Endothelial cell of umbilical vein (primary cell): Measurements from ENCODE around the gene NEMP1. TPM values are rescaled to one million over a fixed set of nuclear protein-coding genes. Genes with fewer than 3 reads are reported as not detected.

Source experiments
- BruUV-seq: library from RNA; stranded (reverse); fragments of 400-500 nt; replicated peaks from 2 replicates; lab custom pipeline; 2021; lab: Mats Ljungman, UMichigan
- CTCF ChIA-PET: fragments of 300-600, 350-600 bp; sonication (Branson Sonifier 250); formaldehyde crosslinking; loops from one replicate; lab custom pipeline; 2021; ENCODE audit warnings: antibody characterized with exemption, inconsistent platforms; lab: Charles Lee
- POLR2A ChIA-PET: fragments of 300-600, 350-600 bp; sonication (Branson Sonifier 250); formaldehyde crosslinking; loops from one replicate; lab custom pipeline; 2021; ENCODE audit warnings: antibody characterized with exemption, inconsistent platforms; lab: Charles Lee
- DNase-seq: peaks from one replicate; pipeline ENCODE4 v3.0.0-alpha.2; 2011; ENCODE audit warnings: low read depth, low spot score
- FAIRE-seq: peaks from 2 replicates; lab custom pipeline; 2011; peaks lifted over from hg19 to GRCh38; lab: Jason Lieb, UNC
- H2AFZ ChIP-seq: 2 replicates; pipeline ENCODE4 v1.6.0; 2012; ENCODE audit warnings: low read depth, low read length, control low read depth, inconsistent platforms
- H3K27ac ChIP-seq: 2 replicates; pipeline ENCODE4 v1.5.1; 2011; ENCODE audit warnings: low read depth, mild to moderate bottlenecking, control low read depth, low read length, moderate library complexity; ENCODE audit not compliant: insufficient read depth
- H3K27me3 ChIP-seq, 2 experiments: 2 replicates each; pipeline versions ENCODE4 v1.6.0 to v1.6.1; 2011; ENCODE audit warnings: low read length in 2 of 2, mixed read lengths in 1 of 2; ENCODE audit not compliant: control insufficient read depth in 2 of 2, insufficient read depth in 2 of 2
- H3K36me3 ChIP-seq, 2 experiments: 2 replicates in 1 of 2; 3 replicates in 1 of 2; pipeline ENCODE4 v1.5.1; 2011; ENCODE audit warnings: low read length in 2 of 2, mild to moderate bottlenecking in 1 of 2, moderate library complexity in 1 of 2; ENCODE audit not compliant: control insufficient read depth in 2 of 2, insufficient read depth in 2 of 2; ENCODE audit errors: extremely low read depth in 1 of 2
- H3K4me1 ChIP-seq: 3 replicates; pipeline ENCODE4 v1.5.1; 2011; ENCODE audit warnings: mild to moderate bottlenecking, low read length; ENCODE audit not compliant: control insufficient read depth, insufficient read depth; ENCODE audit errors: extremely low read depth
- H3K4me2 ChIP-seq: 2 replicates; pipeline ENCODE4 v1.6.1; 2011; ENCODE audit warnings: low read length, control low read depth, mixed read lengths; ENCODE audit not compliant: insufficient read depth
- H3K4me3 ChIP-seq, 3 experiments: fragments of 200-600 bp in 1 of 3; sonication (generic), shearing (Covaris generic) in 1 of 3; replicated peaks in 1 of 3; 2 replicates each; pipeline ENCODE4 v1.5.1; 2011 to 2016; ENCODE audit warnings: control low read depth in 3 of 3, low read length in 3 of 3, mild to moderate bottlenecking in 2 of 3, inconsistent platforms in 1 of 3, low read depth in 1 of 3, moderate library complexity in 1 of 3; ENCODE audit not compliant: insufficient read depth in 1 of 3
- H3K79me2 ChIP-seq: 2 replicates; pipeline ENCODE4 v1.6.0; 2012; ENCODE audit warnings: low read length, inconsistent platforms; ENCODE audit not compliant: control insufficient read depth, insufficient read depth
- H3K9ac ChIP-seq: replicated peaks from 2 replicates; pipeline ENCODE3; 2011; ENCODE audit warnings: low read length, control low read depth; ENCODE audit not compliant: insufficient read depth; ENCODE audit errors: extremely low read depth
- H3K9me1 ChIP-seq: replicated peaks from 3 replicates; pipeline ENCODE4 v1.6.0; 2011; ENCODE audit warnings: mild to moderate bottlenecking, low read length; ENCODE audit not compliant: control insufficient read depth, insufficient read depth; ENCODE audit errors: extremely low read depth
- H3K9me3 ChIP-seq: replicated peaks from 2 replicates; pipeline ENCODE4 v1.5.1; 2012; ENCODE audit warnings: low read length, inconsistent platforms; ENCODE audit not compliant: control insufficient read depth, insufficient read depth
- H4K20me1 ChIP-seq: replicated peaks from 2 replicates; pipeline ENCODE3; 2011; ENCODE audit warnings: mild to moderate bottlenecking, low read length; ENCODE audit not compliant: control insufficient read depth, insufficient read depth; ENCODE audit errors: extremely low read depth
- CTCF ChIP-seq, 2 donors: IDR thresholded peaks; 1 replicate in 1 of 2; 2 replicates in 1 of 2; pipeline ENCODE4 v1.5.1; 2011; ENCODE audit warnings: low read length in 2 of 2, mild to moderate bottlenecking in 2 of 2, moderate library complexity in 2 of 2, control low read depth in 1 of 2, inconsistent platforms in 1 of 2, low read depth in 1 of 2; ENCODE audit not compliant: insufficient read depth in 1 of 2; ENCODE audit errors: extremely low read depth in 1 of 2
- EZH2 ChIP-seq: IDR thresholded peaks from 2 replicates; pipeline ENCODE4 v1.6.1; 2012; ENCODE audit warnings: borderline replicate concordance, low read depth, mild to moderate bottlenecking, moderate library complexity, low read length, inconsistent platforms; ENCODE audit not compliant: severe bottlenecking
- FOS ChIP-seq: IDR thresholded peaks from 2 replicates; pipeline ENCODE4 v1.6.1; 2011; ENCODE audit warnings: mild to moderate bottlenecking, low read length, moderate library complexity, borderline replicate concordance; ENCODE audit not compliant: insufficient read depth
- GATA2 ChIP-seq: IDR thresholded peaks from 2 replicates; pipeline ENCODE4 v1.7.0; 2011; ENCODE audit warnings: low read depth, mild to moderate bottlenecking, moderate library complexity, mixed read lengths, low read length; ENCODE audit not compliant: insufficient read length, insufficient read depth
- JUN ChIP-seq: IDR thresholded peaks from 2 replicates; pipeline ENCODE4 v1.6.1; 2011; ENCODE audit warnings: borderline replicate concordance, low read depth; ENCODE audit not compliant: insufficient read length, insufficient read depth
- MAX ChIP-seq: IDR thresholded peaks from 2 replicates; pipeline ENCODE4 v1.6.1; 2011; ENCODE audit not compliant: insufficient read depth, insufficient read length
- MYC ChIP-seq: IDR thresholded peaks from one replicate; pipeline ENCODE4 v1.6.1; 2011; ENCODE audit warnings: mild to moderate bottlenecking, low read depth, low read length
- POLR2A ChIP-seq: IDR thresholded peaks from 2 replicates; pipeline ENCODE4 v1.6.1; 2012; ENCODE audit warnings: low read depth, mild to moderate bottlenecking, control low read depth, low read length
- POLR2AphosphoS5 ChIP-seq: IDR thresholded peaks from 2 replicates; pipeline ENCODE4 v1.6.1; 2012; ENCODE audit warnings: low read depth, mild to moderate bottlenecking, control low read depth, low read length, moderate library complexity; ENCODE audit not compliant: insufficient read depth
- dilution Hi-C: fragments of 300-500 bp; cut with MboI; formaldehyde crosslinking; loops from one replicate; pipeline ENCODE4 v1.15.0; 2019; ENCODE audit warnings: low sequenced_read_pairs; ENCODE audit not compliant: extremely low pct_ligation_motif_present
- intact Hi-C: fragments of 100-400 bp; cut with micrococcal nuclease; formaldehyde crosslinking; loops from one replicate; pipeline ENCODE4 v1.10.0; 2022
- polyA plus RNA-seq, 4 experiments: library from polyadenylated mRNA; depleted of rRNA in 3 of 4; stranded (reverse) in 3 of 4; unstranded in 1 of 4; fragments of >200 nt; gene quantifications; 2 replicates each; pipeline versions ENCODE4 v1.2.1 to v1.2.3, GENCODE V29; 2011 to 2012; ENCODE audit warnings: missing spikeins in 1 of 4
- total RNA-seq: library from RNA; stranded (reverse); gene quantifications from 2 replicates; pipeline ENCODE4 v1.2.3, GENCODE V29; 2021

Gene NEMP1
- total and polyA plus RNA-seq, 2 donors (not counting 3 experiments of a cell fraction or from before 2014, with no cell fraction given) = 10.8 to 21.5 TPM

GRCh38 chr12:57090924-57091637 is 12.5 kb upstream of the NEMP1 start:
- DNase-seq (no peak), FAIRE-seq (peak; percentile 71)
- no peak overlapping the region for H3K27ac ChIP-seq
- H3K9ac ChIP-seq = no peak overlapping the region
- H3K79me2 ChIP-seq = peaks cover 16% of the 10 kb centered on the region
- POLR2A ChIA-PET = no interaction called here
- H3K9me1 ChIP-seq = no peaks in the 10 kb centered on the region
- peaks cover 19% of the 10 kb centered on the region for H3K4me1 ChIP-seq
- intact Hi-C loops (no loop called here), dilution Hi-C loops (no loop called here)
- peak overlapping the region in 1 of 3 experiments; percentile 86 for H3K4me3 ChIP-seq
- peaks cover 0 to 31% of the 10 kb centered on the region in 2 experiments for H3K36me3 ChIP-seq
- no peaks in the 10 kb centered on the region for H4K20me1 ChIP-seq
- peak overlapping the region; percentile 33 for H3K4me2 ChIP-seq
- TF ChIP-seq GATA2 (no peak), CTCF (IDR thresholded peaks at IDR 0.05; ENCODE audit: extremely low read depth in 1 of 2, insufficient read depth in 1 of 2, low read depth in 1 of 2, low read length in 2 of 2) (peak in 1 of 2 donors; percentile 22)
- no TSS peak for BruUV-seq
- no peak overlapping the region for H2AFZ ChIP-seq
- no peaks in the 10 kb centered on the region for H3K27me3 ChIP-seq
- no peaks in the 10 kb centered on the region for H3K9me3 ChIP-seq
- CTCF ChIA-PET = interaction anchor here (0.9 to 14.4 kb wide), 7 partner anchors 12 to 34 kb away, joined by 3 to 158 read pairs (median 5); partner anchors contain the start of genes NEMP1 and STAT6

- CTCF ChIA-PET = interaction anchor here (0.9 to 14.4 kb wide), 7 partner anchors 11 to 92 kb away, joined by 3 to 158 read pairs (median 4); partner anchors contain the start of genes NEMP1 and STAT6
- H3K4me3 ChIP-seq = peak overlapping the region in 2 of 3 experiments; percentile 21 to 86
- no peaks in the 10 kb centered on the region for H4K20me1 ChIP-seq
- H2AFZ ChIP-seq = no peak overlapping the region
- FAIRE-seq (no peak), DNase-seq (no peak)
- dilution Hi-C loops = no loop called here
- intact Hi-C loops = no loop called here
- H3K36me3 ChIP-seq = peaks cover 0 to 26% of the 10 kb centered on the region in 2 experiments
- no peak overlapping the region for H3K9ac ChIP-seq
- POLR2A ChIA-PET = no interaction called here
- BruUV-seq = no TSS peak
- H3K4me2 ChIP-seq = peak overlapping the region; percentile 33
- no peak overlapping the region for H3K27ac ChIP-seq
- peaks cover 16% of the 10 kb centered on the region for H3K79me2 ChIP-seq
- H3K9me1 ChIP-seq = no peaks in the 10 kb centered on the region
- peaks cover 20% of the 10 kb centered on the region for H3K4me1 ChIP-seq
- no peaks in the 10 kb centered on the region for H3K9me3 ChIP-seq
- TF ChIP-seq CTCF (IDR thresholded peaks at IDR 0.05; ENCODE audit: extremely low read depth in 1 of 2, insufficient read depth in 1 of 2, low read depth in 1 of 2, low read length in 2 of 2) (no peak), GATA2 (no peak), JUN (no peak), FOS (no peak), MAX (no peak), POLR2AphosphoS5 (no peak), EZH2 (no peak), POLR2A (no peak), MYC (no peak)
- H3K27me3 ChIP-seq = no peaks in the 10 kb centered on the region
These were observed 11.9 kb upstream of the NEMP1 start for GRCh38 chr12:57090490-57090889.
